GM12873 (cell line): ENCODE measurements around the gene FCAMR.

Experiments used
- TF ChIP-seq, protein P1 (sequence below): IDR thresholded peaks from 2 replicates; pipeline ENCODE4 v1.5.1; 2012; ENCODE audit warnings: low read depth, mild to moderate bottlenecking, moderate library complexity, low read length, control low read depth; ENCODE audit not compliant: insufficient read depth; ENCODE audit errors: missing control alignments

The FCAMR gene

DNA sequence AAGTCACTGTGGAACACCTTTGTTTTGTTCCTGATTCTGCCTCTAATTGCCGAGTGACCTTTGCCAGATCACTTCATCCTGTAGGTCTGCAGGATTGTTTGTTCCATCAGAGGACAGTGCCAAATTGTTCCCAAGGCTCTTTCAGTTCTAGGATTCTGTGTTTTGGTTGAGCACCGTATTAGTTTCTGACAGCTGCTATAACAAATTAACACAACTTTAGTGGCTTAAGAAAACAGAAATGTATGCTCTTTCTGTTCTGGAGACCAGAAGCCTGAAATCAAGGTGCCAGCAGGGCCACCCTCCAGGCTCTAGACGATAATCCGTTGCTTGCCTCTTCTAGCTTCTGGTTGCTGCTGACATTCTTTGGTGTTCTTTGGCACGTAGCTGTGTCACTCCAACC is 20.6 kb downstream of the FCAMR start:
- TF ChIP-seq, protein P1, sequence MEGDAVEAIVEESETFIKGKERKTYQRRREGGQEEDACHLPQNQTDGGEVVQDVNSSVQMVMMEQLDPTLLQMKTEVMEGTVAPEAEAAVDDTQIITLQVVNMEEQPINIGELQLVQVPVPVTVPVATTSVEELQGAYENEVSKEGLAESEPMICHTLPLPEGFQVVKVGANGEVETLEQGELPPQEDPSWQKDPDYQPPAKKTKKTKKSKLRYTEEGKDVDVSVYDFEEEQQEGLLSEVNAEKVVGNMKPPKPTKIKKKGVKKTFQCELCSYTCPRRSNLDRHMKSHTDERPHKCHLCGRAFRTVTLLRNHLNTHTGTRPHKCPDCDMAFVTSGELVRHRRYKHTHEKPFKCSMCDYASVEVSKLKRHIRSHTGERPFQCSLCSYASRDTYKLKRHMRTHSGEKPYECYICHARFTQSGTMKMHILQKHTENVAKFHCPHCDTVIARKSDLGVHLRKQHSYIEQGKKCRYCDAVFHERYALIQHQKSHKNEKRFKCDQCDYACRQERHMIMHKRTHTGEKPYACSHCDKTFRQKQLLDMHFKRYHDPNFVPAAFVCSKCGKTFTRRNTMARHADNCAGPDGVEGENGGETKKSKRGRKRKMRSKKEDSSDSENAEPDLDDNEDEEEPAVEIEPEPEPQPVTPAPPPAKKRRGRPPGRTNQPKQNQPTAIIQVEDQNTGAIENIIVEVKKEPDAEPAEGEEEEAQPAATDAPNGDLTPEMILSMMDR, result no peak

DNA sequence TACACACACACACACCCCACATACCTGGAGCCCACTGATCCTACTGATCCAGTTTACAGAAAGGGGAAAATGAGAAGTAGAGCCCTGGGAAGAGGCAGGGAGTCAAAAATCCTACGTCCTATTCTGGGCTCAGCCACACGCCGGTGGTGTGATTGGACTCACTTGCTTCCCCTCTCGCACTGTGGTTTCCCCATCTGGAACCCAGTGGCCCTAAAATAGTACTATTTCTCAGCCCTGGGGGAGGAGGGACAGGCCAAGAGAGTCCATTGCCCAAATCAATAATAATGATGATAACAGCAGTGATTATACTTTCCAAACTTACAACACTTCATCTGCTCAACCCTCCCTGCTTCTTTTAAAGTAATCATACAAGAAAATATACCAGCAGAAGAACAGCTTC is 21.1 kb downstream of the FCAMR start:
- TF ChIP-seq, protein P1, result no peak

DNA sequence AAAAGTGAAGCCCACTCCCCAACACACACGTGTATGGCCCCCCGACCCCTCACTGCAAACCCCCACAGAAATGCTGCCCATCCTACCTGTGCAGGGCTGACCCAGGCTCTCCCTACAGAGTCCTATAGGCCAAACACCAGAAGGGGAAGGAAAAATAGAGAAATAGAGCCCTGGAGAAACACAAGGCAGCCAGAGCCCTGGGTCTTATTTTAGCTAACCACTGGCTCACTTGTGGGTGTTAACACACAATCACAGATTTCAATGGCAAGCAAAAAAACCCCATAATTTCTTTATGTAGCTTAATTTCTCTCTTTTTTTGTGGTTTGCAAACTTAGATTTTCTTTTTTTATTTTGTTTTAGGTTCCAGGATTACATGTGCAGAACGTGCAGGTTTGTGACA is 23.0 kb downstream of the FCAMR start:
- TF ChIP-seq, protein P1, result no peak

- TF ChIP-seq, protein P1, result no peak
Measured at GRCh38 chr1:206946261-206946660, 24.0 kb downstream of the FCAMR start, which contains the start of gene PIGR. TSS of gene PIGR (minus strand) at chr1:206946466. CDS start at chr1:206940531, 5,935 bp downstream.

DNA sequence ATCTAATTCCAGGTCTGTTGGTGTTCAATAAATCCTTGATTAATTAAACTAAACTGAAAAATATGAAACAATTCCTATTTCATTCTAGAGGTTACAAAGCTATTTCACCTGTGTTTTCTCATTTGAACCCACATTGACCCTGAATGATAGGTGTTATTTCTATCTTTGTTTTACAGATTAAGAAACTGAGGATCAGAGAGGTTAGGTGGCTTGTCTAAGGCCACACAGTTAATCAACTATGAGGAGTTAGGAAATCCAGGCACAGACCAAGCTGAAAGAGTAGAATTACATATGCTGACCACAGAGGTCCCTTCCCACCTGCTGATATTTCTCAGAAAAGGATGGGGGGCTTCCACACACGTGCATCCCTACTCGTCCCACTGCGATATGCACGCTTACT is 24.5 kb downstream of the FCAMR start:
- TF ChIP-seq, protein P1, result no peak

DNA sequence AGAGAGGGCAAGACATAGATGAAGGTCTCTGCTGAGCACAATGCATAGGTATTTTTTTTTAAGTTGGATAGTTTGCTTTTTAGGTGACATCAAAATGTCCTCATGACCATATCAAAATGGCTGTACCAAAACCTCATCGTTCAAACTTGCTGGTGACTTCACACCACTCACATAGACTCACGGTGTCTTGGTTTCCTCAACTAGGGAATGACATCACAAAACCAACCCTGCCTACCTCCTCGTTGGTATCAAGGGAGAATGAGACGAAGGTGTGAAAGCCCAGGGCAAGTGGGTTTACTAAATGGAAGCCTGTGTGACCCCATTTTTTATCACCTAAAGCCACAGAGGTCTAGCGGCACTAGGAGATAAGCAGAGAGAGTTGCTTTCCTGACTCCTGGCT is 25.6 kb downstream of the FCAMR start:
- TF ChIP-seq, protein P1, result no peak

DNA sequence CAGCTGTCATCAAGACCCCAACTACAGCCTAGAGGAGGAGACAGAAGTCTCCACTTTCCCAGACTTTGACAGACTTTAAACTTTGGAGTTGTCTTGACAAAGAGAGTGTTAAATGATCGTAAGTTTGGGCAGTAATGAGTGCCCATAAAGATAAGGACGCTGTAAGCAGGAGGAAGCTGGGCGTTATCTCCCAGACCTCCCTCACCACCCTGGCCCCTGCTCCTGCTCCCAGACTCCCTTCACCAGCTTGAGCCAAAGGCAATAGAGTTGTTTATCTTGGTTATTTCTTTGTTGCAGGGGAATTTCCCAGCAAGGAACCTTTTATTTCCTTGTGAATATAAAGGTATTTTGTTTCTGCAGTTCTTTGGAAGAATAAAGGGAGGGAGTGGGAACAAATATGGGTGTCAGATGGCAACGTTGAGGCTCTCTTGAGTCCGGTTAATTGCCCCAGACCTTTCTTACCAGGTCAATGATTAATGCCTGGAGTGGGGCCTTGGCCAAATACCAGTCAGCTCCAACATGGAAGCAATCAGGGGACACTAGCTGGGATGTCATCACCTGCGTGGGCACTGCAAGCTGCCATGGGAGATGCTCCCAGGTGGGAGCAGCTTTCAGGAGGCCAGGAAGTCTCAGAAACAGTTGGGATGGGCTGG is 28.4 kb downstream of the FCAMR start:
- TF ChIP-seq, protein P1, result no peak
